Inflammatory macrophage treated with lipopolysaccharide for 4 hours (primary cell): ENCODE data around the gene TRIM68.

ENCODE experiments used
- DNase-seq: peaks from one replicate; pipeline ENCODE4 v3.0.0-alpha.2; 2020

TRIM68 gene

GRCh38 chr11:4607781-4608666 lies at the start of gene TRIM68:
Gene TRIM68 (minus strand): TSS chr11:4608231. CDS start chr11:4605504, 2,727 bp downstream.
- peak; percentile 96 for DNase-seq

- peak; percentile 7 for DNase-seq
These were observed 46.8 kb upstream of the TRIM68 start for GRCh38 chr11:4654635-4655369.

- no peak for DNase-seq
These were observed 39.7 kb upstream of the TRIM68 start for GRCh38 chr11:4647766-4648165.

- no peak for DNase-seq
These were observed 37.9 kb upstream of the TRIM68 start for GRCh38 chr11:4645974-4646373.

GRCh38 chr11:4644233-4644632 lies 36.2 kb upstream of the TRIM68 start:
- no peak for DNase-seq

- no peak for DNase-seq
These were observed 35.7 kb upstream of the TRIM68 start, which contains the start of gene OR51E1 for GRCh38 chr11:4643682-4644081. Gene OR51E1 (plus strand): TSS chr11:4643982. CDS start chr11:4652527, 8,545 bp downstream.

GRCh38 chr11:4643076-4643475 lies 35.0 kb upstream of the TRIM68 start:
- DNase-seq, result no peak

GRCh38 chr11:4642043-4642442 lies 34.0 kb upstream of the TRIM68 start:
- DNase-seq, result no peak

- no peak for DNase-seq
These were observed 33.5 kb upstream of the TRIM68 start for GRCh38 chr11:4641501-4641900.

GRCh38 chr11:4639931-4640330 lies 31.9 kb upstream of the TRIM68 start:
- no peak for DNase-seq

GRCh38 chr11:4637662-4638047 lies 29.6 kb upstream of the TRIM68 start:
- DNase-seq, result no peak

GRCh38 chr11:4636962-4637661 lies 29.1 kb upstream of the TRIM68 start, which contains the start of gene OR51D1:
Gene OR51D1 (plus strand): TSS chr11:4637477. CDS start chr11:4639791, 2,314 bp downstream.
- DNase-seq, result peak; percentile 49

GRCh38 chr11:4636136-4636535 lies 28.1 kb upstream of the TRIM68 start:
- DNase-seq, result no peak

GRCh38 chr11:4626207-4627099 lies 18.4 kb upstream of the TRIM68 start:
- DNase-seq, result peak; percentile 57

- DNase-seq, result no peak
These were observed 11.5 kb upstream of the TRIM68 start for GRCh38 chr11:4619514-4619913.

GRCh38 chr11:4615856-4616444 lies 7.9 kb upstream of the TRIM68 start:
- no peak for DNase-seq

- no peak for DNase-seq
These were observed 4.0 kb upstream of the TRIM68 start for GRCh38 chr11:4611986-4612385.

- DNase-seq, result peak; percentile 31
These were observed 2.4 kb upstream of the TRIM68 start for GRCh38 chr11:4610258-4610935.

- peak; percentile 37 for DNase-seq
These were observed 935 bp downstream of the TRIM68 start for GRCh38 chr11:4607096-4607495.

- DNase-seq, result no peak
These were observed 1.6 kb downstream of the TRIM68 start for GRCh38 chr11:4606231-4607015.
